Smooth muscle cell (in vitro differentiated cells): Measurements from ENCODE around the gene CKLF. TPM values are rescaled to one million over a fixed set of nuclear protein-coding genes. Genes with fewer than 3 reads are reported as not detected.

Experiments
- DNase-seq: peaks from one replicate; lab custom pipeline; 2025; ENCODE audit not compliant: unreplicated experiment; lab: John Stamatoyannopoulos, UW
- H2AFZ ChIP-seq: fragments of 200-600 bp; sonication (generic); 2 replicates; pipeline ENCODE4 v1.6.0; 2016; ENCODE audit warnings: antibody characterized with exemption, low read depth, mild to moderate bottlenecking
- H3F3A ChIP-seq: fragments of 200-600 bp; sonication (generic); 2 replicates; pipeline ENCODE4 v1.6.0; 2017; ENCODE audit warnings: antibody characterized with exemption, low read depth
- H3K27ac ChIP-seq: fragments of 200-600 bp; sonication (generic); 2 replicates; pipeline ENCODE4 v1.5.1; 2016; ENCODE audit warnings: low read depth, mild to moderate bottlenecking
- H3K27me3 ChIP-seq: fragments of 200-600 bp; sonication (generic); 2 replicates; pipeline ENCODE4 v1.6.1; 2016; ENCODE audit warnings: low read depth, mild to moderate bottlenecking
- H3K36me3 ChIP-seq: fragments of 200-600 bp; sonication (generic); 2 replicates; pipeline ENCODE4 v1.5.1; 2016; ENCODE audit warnings: low read depth
- H3K4me1 ChIP-seq: fragments of 200-600 bp; sonication (generic); 2 replicates; pipeline ENCODE4 v1.5.1; 2016; ENCODE audit warnings: low read depth
- H3K4me2 ChIP-seq: fragments of 200-600 bp; sonication (generic); 2 replicates; pipeline ENCODE4 v1.6.0; 2016; ENCODE audit warnings: mild to moderate bottlenecking
- H3K4me3 ChIP-seq: fragments of 200-600 bp; sonication (generic); 2 replicates; pipeline ENCODE4 v1.5.1; 2016; ENCODE audit warnings: mild to moderate bottlenecking
- H3K79me2 ChIP-seq: fragments of 200-600 bp; sonication (generic); 2 replicates; pipeline ENCODE4 v1.6.0; 2016; ENCODE audit warnings: low read depth, mild to moderate bottlenecking
- H3K9ac ChIP-seq: fragments of 200-600 bp; sonication (generic); 2 replicates; pipeline ENCODE4 v1.6.0; 2016; ENCODE audit warnings: low read depth
- H3K9me3 ChIP-seq: fragments of 200-600 bp; sonication (generic); replicated peaks from 2 replicates; pipeline ENCODE4 v1.5.1; 2016; ENCODE audit warnings: low read depth
- H4K20me1 ChIP-seq: fragments of 200-600 bp; sonication (generic); 2 replicates; pipeline ENCODE4 v1.6.0; 2016; ENCODE audit warnings: low read depth
- CTCF ChIP-seq: fragments of 200-600 bp; sonication (generic); IDR thresholded peaks from 2 replicates; pipeline ENCODE4 v1.5.1; 2017; ENCODE audit warnings: borderline replicate concordance, mild to moderate bottlenecking, antibody characterized with exemption; ENCODE audit not compliant: insufficient read depth, poor library complexity, severe bottlenecking
- WGBS: methylation state at CpG from one replicate; pipeline ENCODE4 v1.1.7; 2016; ENCODE audit warnings: low lambda C conversion rate; 5-methylcytosine and 5-hydroxymethylcytosine counted together
- polyA plus RNA-seq: library from polyadenylated mRNA; unstranded; fragments of >200 nt; fragmentation: Nextera tagmentation; extraction: Ambion mirVana; gene quantifications from 2 replicates; pipeline ENCODE4 v1.2.1, GENCODE V29; 2016
- total RNA-seq: library from RNA; depleted of rRNA; stranded (reverse); fragments of >200 nt; gene quantifications from 2 replicates; pipeline ENCODE4 v1.2.3, GENCODE V29; 2014

The CKLF gene
- total and polyA plus RNA-seq, 2 experiments from 2014 or later: 61.5 to 78.1 TPM

- WGBS: 74% methylated on average over 18 of the region's 18 CpGs
- no peak overlapping the region for H3K9ac ChIP-seq
- no peak overlapping the region for H3K4me3 ChIP-seq
- no peak overlapping the region for H3K27ac ChIP-seq
- no peaks in the 10 kb centered on the region for H4K20me1 ChIP-seq
- no peak for DNase-seq
- no peaks in the 10 kb centered on the region for H3K36me3 ChIP-seq
- H3F3A ChIP-seq: no peaks in the 10 kb centered on the region
- H3K4me1 ChIP-seq: no peaks in the 10 kb centered on the region
- H3K79me2 ChIP-seq: no peaks in the 10 kb centered on the region
- H3K9me3 ChIP-seq: no peaks in the 10 kb centered on the region
- H3K27me3 ChIP-seq: no peaks in the 10 kb centered on the region
- H2AFZ ChIP-seq: no peak overlapping the region
- H3K4me2 ChIP-seq: no peak overlapping the region
- TF ChIP-seq CTCF: no peak
Measured at GRCh38 chr16:66541388-66542355, 10.7 kb upstream of the CKLF start.

- Histone ChIP-seq H3K27me3 (no peaks in the 10 kb centered on the region), H3K4me1 (no peaks in the 10 kb centered on the region), H3K9ac (no peak overlapping the region), H2AFZ (no peak overlapping the region), H3K27ac (no peak overlapping the region), H3K36me3 (no peaks in the 10 kb centered on the region), H3K9me3 (no peaks in the 10 kb centered on the region), H3K79me2 (no peaks in the 10 kb centered on the region), H3K4me3 (no peak overlapping the region), H4K20me1 (no peaks in the 10 kb centered on the region), H3F3A (no peaks in the 10 kb centered on the region), H3K4me2 (no peak overlapping the region)
- no peak for DNase-seq
- TF ChIP-seq CTCF: no peak
- WGBS: 83% methylated on average over 3 of the region's 3 CpGs
Measured at GRCh38 chr16:66542396-66542795, 10.0 kb upstream of the CKLF start.

- Histone ChIP-seq H4K20me1 (no peaks in the 10 kb centered on the region), H3F3A (no peaks in the 10 kb centered on the region), H3K4me3 (no peak overlapping the region), H3K4me2 (no peak overlapping the region), H3K9ac (no peak overlapping the region), H3K27ac (no peak overlapping the region), H3K4me1 (no peaks in the 10 kb centered on the region), H3K27me3 (no peaks in the 10 kb centered on the region), H3K79me2 (no peaks in the 10 kb centered on the region), H3K36me3 (no peaks in the 10 kb centered on the region), H2AFZ (no peak overlapping the region), H3K9me3 (no peaks in the 10 kb centered on the region)
- DNase-seq: no peak
- no peak for TF ChIP-seq CTCF
- WGBS: 90% methylated on average over 6 of the region's 6 CpGs
Measured at GRCh38 chr16:66543541-66543940, 8.8 kb upstream of the CKLF start.
